ENCODE measurements around the gene MOCS3.

The MOCS3 gene

DNA sequence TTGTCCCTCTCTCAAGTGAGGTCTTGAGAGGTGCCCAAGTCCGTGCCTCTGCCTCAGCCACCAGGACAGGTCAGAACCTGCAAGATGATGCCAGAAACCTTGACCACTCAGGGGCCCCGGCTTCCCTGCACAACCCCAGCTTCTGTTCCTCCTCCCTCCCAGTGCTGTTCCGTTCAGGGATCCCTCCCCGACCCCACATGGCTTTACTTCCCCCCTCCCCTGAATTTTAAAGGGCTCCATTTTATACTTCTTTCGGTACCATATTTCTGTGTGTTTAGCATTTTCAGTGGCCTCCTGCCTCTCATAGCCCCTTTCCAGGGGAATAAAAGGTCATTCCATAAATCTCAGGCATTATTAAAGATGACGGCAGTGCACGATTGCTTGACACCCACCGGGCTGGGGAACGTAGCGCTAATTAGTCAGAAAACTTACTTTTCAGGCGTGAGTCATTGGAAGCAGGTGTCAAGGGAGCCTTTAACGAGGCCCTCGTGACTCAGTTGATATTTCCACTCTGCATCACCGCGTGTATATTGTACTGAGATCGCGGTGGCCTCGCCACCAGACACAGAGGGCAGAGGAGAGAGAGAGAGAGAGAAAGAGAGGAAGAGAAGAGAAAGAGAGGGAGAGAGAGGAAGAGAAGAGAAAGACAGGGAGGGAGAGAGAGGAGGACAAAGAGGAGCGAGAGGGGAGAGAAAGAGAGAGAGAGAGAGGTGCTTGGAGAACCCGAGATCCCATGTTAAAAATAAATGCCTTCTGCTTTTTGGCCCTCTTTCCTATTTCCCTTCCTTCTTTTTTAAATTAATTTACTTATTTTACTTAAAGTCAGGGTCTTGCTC, 43.0 kb downstream of the MOCS3 start:
- Histone ChIP-seq H3K27ac (ENCODE audit: low read depth, low read length, severe bottlenecking) (no peak overlapping the region), H3K4me1 (ENCODE audit: control insufficient read depth, insufficient read depth, low read length, poor library complexity, severe bottlenecking) (peaks cover 7% of the 10 kb centered on the region), H3K36me3 (ENCODE audit: control insufficient read depth, insufficient read depth, low read length) (peaks cover 34% of the 10 kb centered on the region), H3K4me3 (ENCODE audit: extremely low read depth, insufficient read depth, low read length, poor library complexity, severe bottlenecking) (no peak overlapping the region), H3K9me3 (ENCODE audit: control insufficient read depth, low read length) (no peaks in the 10 kb centered on the region)
- WGBS, 2 experiments (ENCODE audit: insufficient coverage in 2 of 2): 93 to 96% methylated on average over 16 to 19 of the region's 20 CpGs

DNA sequence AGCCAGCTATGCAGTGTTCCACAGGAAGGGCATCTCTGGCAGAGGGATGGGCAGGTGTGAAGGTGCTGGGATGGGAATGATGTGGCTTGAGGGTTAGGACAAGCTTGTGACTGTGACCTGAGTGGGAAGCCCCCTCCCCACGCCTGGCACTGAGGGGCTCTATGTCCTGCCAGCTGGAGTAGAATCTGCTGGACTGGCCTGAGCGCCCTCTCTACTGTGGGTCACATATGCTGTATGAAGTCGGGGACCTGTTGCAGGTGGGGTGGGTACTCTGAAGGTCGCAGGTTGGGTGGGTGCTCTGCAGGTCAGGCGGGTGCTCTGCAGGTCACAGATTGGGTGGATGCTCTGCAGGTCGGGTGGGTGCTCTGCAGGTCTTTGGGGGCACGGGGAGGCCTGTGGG, 44.0 kb downstream of the MOCS3 start:
- Histone ChIP-seq H3K27ac (ENCODE audit: low read depth, low read length, severe bottlenecking) (no peak overlapping the region), H3K4me3 (ENCODE audit: extremely low read depth, insufficient read depth, low read length, poor library complexity, severe bottlenecking) (no peak overlapping the region), H3K4me1 (ENCODE audit: control insufficient read depth, insufficient read depth, low read length, poor library complexity, severe bottlenecking) (no peaks in the 10 kb centered on the region), H3K36me3 (ENCODE audit: control insufficient read depth, insufficient read depth, low read length) (peaks cover 41% of the 10 kb centered on the region), H3K9me3 (ENCODE audit: control insufficient read depth, low read length) (no peaks in the 10 kb centered on the region)
- 86 to 90% methylated on average over 4 to 5 of the region's 7 CpGs for WGBS, 2 experiments (ENCODE audit: insufficient coverage in 2 of 2)

DNA sequence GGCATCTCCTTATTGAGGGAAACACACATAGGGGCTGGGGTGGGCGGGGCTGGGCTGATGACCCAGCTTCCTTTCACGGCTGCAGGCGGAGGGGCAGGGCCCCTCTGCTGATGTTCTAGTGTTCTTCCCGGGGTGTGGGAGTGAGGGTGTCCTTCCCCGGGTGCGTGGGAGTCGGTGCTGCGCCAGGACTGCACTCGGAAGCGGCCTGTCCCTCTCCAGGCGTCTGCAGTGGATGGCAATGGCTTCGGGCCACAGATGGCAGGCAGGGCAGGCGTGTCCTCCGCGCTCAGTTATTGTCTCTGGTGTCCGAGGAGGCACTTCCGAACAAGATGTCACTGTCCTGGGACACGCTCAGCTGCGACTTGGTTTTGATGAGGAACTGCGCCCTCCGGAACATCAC, 45.1 kb downstream of the MOCS3 start:
- H3K27ac ChIP-seq (ENCODE audit: low read depth, low read length, severe bottlenecking): no peak overlapping the region
- H3K4me3 ChIP-seq (ENCODE audit: extremely low read depth, insufficient read depth, low read length, poor library complexity, severe bottlenecking): no peak overlapping the region
- H3K9me3 ChIP-seq (ENCODE audit: control insufficient read depth, low read length): no peaks in the 10 kb centered on the region
- H3K36me3 ChIP-seq (ENCODE audit: control insufficient read depth, insufficient read depth, low read length): peaks cover 50% of the 10 kb centered on the region
- H3K4me1 ChIP-seq (ENCODE audit: control insufficient read depth, insufficient read depth, low read length, poor library complexity, severe bottlenecking): no peaks in the 10 kb centered on the region
- 91 to 93% methylated on average over 17 to 18 of the region's 21 CpGs for WGBS, 2 experiments (ENCODE audit: insufficient coverage in 2 of 2)

DNA sequence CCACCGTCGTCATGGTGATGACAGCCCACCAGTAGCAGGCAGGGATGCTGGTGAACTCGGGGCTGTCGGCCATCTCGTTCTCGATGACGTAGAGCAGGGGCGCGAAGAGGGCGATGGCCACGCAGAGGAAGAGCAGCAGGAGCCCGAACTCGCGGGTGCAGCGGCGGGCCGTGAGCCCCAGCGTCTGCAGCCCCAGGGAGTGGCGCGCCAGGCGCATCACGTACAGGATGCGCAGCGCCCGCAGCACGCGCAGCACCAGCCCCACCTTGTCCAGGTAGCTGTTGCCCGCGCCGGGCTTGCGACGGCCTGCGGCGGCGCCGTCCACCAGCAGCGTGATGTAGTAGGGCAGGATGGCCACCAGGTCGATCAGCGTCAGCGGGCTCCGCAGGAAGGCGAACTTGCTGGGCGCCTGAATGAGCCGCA, 45.7 kb downstream of the MOCS3 start:
- no peak overlapping the region for H3K4me3 ChIP-seq (ENCODE audit: extremely low read depth, insufficient read depth, low read length, poor library complexity, severe bottlenecking)
- WGBS, 2 experiments (ENCODE audit: insufficient coverage in 2 of 2): 98% methylated on average over 40 to 42 of the region's 44 CpGs
- no peaks in the 10 kb centered on the region for H3K9me3 ChIP-seq (ENCODE audit: control insufficient read depth, low read length)
- no peaks in the 10 kb centered on the region for H3K4me1 ChIP-seq (ENCODE audit: control insufficient read depth, insufficient read depth, low read length, poor library complexity, severe bottlenecking)
- H3K36me3 ChIP-seq (ENCODE audit: control insufficient read depth, insufficient read depth, low read length): peaks cover 56% of the 10 kb centered on the region
- H3K27ac ChIP-seq (ENCODE audit: low read depth, low read length, severe bottlenecking): no peak overlapping the region

DNA sequence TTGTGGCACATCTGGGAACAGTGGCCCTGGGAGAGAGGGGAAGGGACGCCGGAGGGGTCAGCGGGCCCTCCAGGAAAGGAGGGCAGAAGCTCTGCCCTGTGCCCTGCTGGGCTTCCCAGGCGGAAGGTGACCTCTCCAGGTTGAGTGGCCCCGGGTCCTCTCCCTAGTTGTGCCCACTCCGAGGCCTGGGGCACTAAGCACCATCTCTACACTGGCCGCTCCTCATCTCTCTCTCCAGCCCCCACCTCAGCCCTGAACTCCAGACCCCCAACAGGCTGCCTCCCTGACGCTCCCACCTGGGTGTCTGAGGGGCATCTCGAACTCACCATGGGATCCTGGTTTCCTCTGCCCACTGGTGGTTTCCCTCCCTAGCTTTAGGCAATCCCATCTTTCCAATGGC, 46.2 kb downstream of the MOCS3 start:
- peaks cover 60% of the 10 kb centered on the region for H3K36me3 ChIP-seq (ENCODE audit: control insufficient read depth, insufficient read depth, low read length)
- 93 to 94% methylated on average over 7 to 9 of the region's 9 CpGs for WGBS, 2 experiments (ENCODE audit: insufficient coverage in 2 of 2)
- no peak overlapping the region for H3K4me3 ChIP-seq (ENCODE audit: extremely low read depth, insufficient read depth, low read length, poor library complexity, severe bottlenecking)
- no peaks in the 10 kb centered on the region for H3K4me1 ChIP-seq (ENCODE audit: control insufficient read depth, insufficient read depth, low read length, poor library complexity, severe bottlenecking)
- H3K27ac ChIP-seq (ENCODE audit: low read depth, low read length, severe bottlenecking): no peak overlapping the region
- no peaks in the 10 kb centered on the region for H3K9me3 ChIP-seq (ENCODE audit: control insufficient read depth, low read length)

DNA sequence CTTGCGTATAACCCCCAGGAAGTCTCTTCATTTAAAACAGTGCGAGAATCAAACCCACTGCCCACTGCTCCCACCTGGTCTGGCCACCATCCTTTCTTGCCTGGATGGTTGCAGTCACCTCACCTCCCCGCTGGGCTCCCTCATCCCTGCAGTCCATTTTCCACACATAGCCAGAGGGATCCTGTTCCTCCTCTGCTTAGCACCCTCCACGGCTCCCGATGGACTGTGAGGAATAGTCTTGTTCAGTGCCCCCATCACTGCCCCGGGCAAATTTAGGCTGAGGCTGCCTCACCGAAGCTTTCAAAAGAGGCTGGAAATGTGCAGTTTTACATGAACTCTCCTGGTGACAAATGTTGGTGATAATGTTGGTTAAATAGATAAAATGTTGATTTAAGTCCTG, 46.6 kb downstream of the MOCS3 start:
- WGBS, 2 experiments (ENCODE audit: insufficient coverage in 2 of 2): 93 to 94% methylated on average over 6 to 7 of the region's 7 CpGs
- peaks cover 65% of the 10 kb centered on the region for H3K36me3 ChIP-seq (ENCODE audit: control insufficient read depth, insufficient read depth, low read length)
- H3K4me3 ChIP-seq (ENCODE audit: extremely low read depth, insufficient read depth, low read length, poor library complexity, severe bottlenecking): no peak overlapping the region
- no peak overlapping the region for H3K27ac ChIP-seq (ENCODE audit: low read depth, low read length, severe bottlenecking)
- H3K9me3 ChIP-seq (ENCODE audit: control insufficient read depth, low read length): no peaks in the 10 kb centered on the region
- H3K4me1 ChIP-seq (ENCODE audit: control insufficient read depth, insufficient read depth, low read length, poor library complexity, severe bottlenecking): no peaks in the 10 kb centered on the region

DNA sequence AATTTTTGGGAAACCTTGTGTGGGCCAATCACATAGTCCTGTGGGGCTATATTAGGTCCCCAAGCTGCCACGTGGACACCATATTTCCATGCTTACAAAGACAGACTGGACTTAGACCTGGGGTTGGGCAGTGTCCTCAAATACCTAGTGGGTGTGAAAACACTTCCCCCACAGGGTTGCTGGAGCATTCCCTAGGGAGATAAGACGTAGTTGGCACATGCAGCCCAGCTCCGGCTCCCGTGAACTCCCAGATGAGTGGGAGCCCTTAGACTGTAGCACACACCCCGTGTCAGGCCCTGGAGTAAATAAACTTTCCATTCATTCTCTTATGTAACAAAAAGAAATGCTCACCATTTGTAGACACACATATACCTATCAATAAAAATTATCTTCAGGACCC, 50.1 kb downstream of the MOCS3 start:
- peaks cover 62% of the 10 kb centered on the region for H3K36me3 ChIP-seq (ENCODE audit: control insufficient read depth, insufficient read depth, low read length)

DNA sequence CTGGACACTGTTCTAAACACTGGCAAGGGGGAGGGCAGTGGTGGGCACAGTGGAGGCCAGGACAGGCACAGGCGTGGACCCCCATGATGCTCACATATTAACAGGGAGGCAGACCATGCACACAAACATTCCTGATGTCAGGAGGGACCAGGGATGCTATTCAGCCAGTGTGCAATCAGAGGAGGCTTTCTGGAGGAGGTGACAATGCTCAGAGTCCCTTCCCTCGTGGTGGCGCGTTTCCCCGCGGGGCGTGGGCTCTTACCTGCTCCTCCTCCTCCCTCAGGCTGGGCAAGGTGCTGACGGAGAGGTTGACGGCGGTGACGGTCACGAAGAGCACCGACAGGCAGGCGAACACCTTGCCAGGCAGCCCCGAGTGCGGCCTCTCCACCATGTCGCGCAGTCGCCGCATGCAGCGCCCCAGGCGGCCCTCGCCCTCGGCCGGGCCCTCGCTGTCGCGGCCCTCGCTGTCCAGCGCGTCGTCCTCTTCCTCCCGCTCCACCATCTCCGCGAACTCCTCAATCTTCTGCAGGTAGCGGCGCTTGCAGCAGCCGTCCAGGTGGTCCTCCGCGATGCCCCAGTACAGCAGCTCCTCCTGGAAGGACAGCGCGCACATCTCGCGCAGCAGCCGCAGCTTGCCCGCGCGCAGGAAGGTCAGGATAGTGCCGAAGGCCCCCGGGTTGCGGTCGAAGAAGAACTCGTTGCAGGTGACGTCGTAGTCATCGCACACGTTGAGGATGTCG, 50.9 kb downstream of the MOCS3 start:
- WGBS, 2 experiments (ENCODE audit: insufficient coverage in 2 of 2): 94 to 97% methylated on average over 53 to 58 of the region's 58 CpGs
- no peak overlapping the region for H3K4me3 ChIP-seq (ENCODE audit: extremely low read depth, insufficient read depth, low read length, poor library complexity, severe bottlenecking)

More for the DNA sequence above, 50.1 kb downstream of the MOCS3 start:
- H3K27ac ChIP-seq (ENCODE audit: low read depth, low read length, severe bottlenecking): no peak overlapping the region
- no peak overlapping the region for H3K4me3 ChIP-seq (ENCODE audit: extremely low read depth, insufficient read depth, low read length, poor library complexity, severe bottlenecking)
- 92 to 98% methylated on average over 4 of the region's 5 CpGs for WGBS, 2 experiments (ENCODE audit: insufficient coverage in 2 of 2)
- peaks cover under 1% of the 10 kb centered on the region for H3K4me1 ChIP-seq (ENCODE audit: control insufficient read depth, insufficient read depth, low read length, poor library complexity, severe bottlenecking)
- no peaks in the 10 kb centered on the region for H3K9me3 ChIP-seq (ENCODE audit: control insufficient read depth, low read length)

DNA sequence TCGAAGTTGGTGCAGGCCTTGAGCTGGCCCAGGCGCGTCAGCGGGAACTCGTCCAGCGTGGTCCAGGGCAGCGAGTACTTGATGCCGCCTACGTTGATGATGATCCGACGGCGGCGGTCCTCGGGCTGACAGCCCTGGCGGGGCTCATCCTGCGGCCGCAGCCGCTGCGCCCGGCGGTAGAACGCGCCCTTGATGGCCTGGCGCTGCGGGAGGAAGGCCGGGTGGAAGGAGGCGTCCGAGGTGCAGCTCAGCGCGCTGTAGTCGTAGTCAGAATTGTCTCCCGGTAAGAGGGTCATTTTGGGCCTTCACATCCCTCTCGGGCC, 51.4 kb downstream of the MOCS3 start:
- Histone ChIP-seq H3K9me3 (ENCODE audit: control insufficient read depth, low read length) (no peaks in the 10 kb centered on the region), H3K4me1 (ENCODE audit: control insufficient read depth, insufficient read depth, low read length, poor library complexity, severe bottlenecking) (peaks cover 14% of the 10 kb centered on the region), H3K27ac (ENCODE audit: low read depth, low read length, severe bottlenecking) (no peak overlapping the region), H3K36me3 (ENCODE audit: control insufficient read depth, insufficient read depth, low read length) (peaks cover 49% of the 10 kb centered on the region), H3K4me3 (ENCODE audit: extremely low read depth, insufficient read depth, low read length, poor library complexity, severe bottlenecking) (no peak overlapping the region)
- 95 to 97% methylated on average over 31 to 32 of the region's 33 CpGs for WGBS, 2 experiments (ENCODE audit: insufficient coverage in 2 of 2)

More for the DNA sequence above, 50.9 kb downstream of the MOCS3 start:
- Histone ChIP-seq H3K9me3 (ENCODE audit: control insufficient read depth, low read length) (no peaks in the 10 kb centered on the region), H3K27ac (ENCODE audit: low read depth, low read length, severe bottlenecking) (no peak overlapping the region), H3K36me3 (ENCODE audit: control insufficient read depth, insufficient read depth, low read length) (peaks cover 54% of the 10 kb centered on the region), H3K4me1 (ENCODE audit: control insufficient read depth, insufficient read depth, low read length, poor library complexity, severe bottlenecking) (peaks cover 8% of the 10 kb centered on the region)

DNA sequence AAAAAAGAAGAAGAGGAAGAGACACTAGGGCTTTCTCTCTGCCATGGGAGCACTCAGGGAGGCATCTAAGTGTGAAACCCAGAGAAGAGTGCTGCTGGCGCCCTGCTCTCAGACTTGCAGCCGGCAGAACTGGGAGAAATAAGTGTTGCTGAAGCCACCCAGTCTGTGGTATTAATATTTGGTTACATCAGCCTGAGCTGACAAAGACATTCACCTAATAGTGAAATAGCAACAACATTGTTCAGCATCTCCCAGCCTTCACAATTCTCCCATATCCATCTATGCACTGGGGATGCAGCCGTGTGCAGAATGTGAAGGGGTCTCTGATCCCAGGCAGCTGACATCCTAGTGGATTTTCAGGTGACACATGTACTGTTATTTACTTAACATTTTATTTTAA, 52.3 kb downstream of the MOCS3 start:
- peaks cover 14% of the 10 kb centered on the region for H3K4me1 ChIP-seq (ENCODE audit: control insufficient read depth, insufficient read depth, low read length, poor library complexity, severe bottlenecking)
- WGBS, 2 experiments (ENCODE audit: insufficient coverage in 2 of 2): 93% methylated on average over 2 of the region's 3 CpGs; no CpG with 5 or more reads in 1 of the 2 experiments
- H3K9me3 ChIP-seq (ENCODE audit: control insufficient read depth, low read length): no peaks in the 10 kb centered on the region
- H3K27ac ChIP-seq (ENCODE audit: low read depth, low read length, severe bottlenecking): no peak overlapping the region
- no peak overlapping the region for H3K4me3 ChIP-seq (ENCODE audit: extremely low read depth, insufficient read depth, low read length, poor library complexity, severe bottlenecking)
- H3K36me3 ChIP-seq (ENCODE audit: control insufficient read depth, insufficient read depth, low read length): peaks cover 44% of the 10 kb centered on the region

DNA sequence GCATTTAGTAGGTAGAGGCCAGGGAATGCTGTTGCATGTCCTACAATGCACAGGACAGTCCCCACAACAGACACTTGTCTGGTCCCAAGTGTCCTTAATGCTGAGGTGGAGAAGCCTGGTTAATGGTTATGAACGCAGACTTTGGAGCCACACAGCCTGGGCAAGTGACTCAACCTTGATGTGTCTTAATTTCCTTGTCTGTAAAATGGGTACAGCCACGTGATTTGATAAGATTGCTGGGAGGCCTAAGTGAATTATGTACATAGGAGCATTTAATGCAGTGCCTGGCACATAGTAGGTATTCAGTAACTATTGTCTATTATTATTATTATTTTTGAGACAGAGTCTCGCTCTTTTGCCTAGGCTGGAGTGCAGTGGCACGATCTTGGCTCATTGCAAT, 52.9 kb downstream of the MOCS3 start:
- H3K36me3 ChIP-seq (ENCODE audit: control insufficient read depth, insufficient read depth, low read length): peaks cover 43% of the 10 kb centered on the region
- no peak overlapping the region for H3K27ac ChIP-seq (ENCODE audit: low read depth, low read length, severe bottlenecking)
- WGBS, 2 experiments (ENCODE audit: insufficient coverage in 2 of 2): 90 to 94% methylated on average over 3 of the region's 4 CpGs
- H3K9me3 ChIP-seq (ENCODE audit: control insufficient read depth, low read length): no peaks in the 10 kb centered on the region
- H3K4me3 ChIP-seq (ENCODE audit: extremely low read depth, insufficient read depth, low read length, poor library complexity, severe bottlenecking): no peak overlapping the region
- peaks cover 14% of the 10 kb centered on the region for H3K4me1 ChIP-seq (ENCODE audit: control insufficient read depth, insufficient read depth, low read length, poor library complexity, severe bottlenecking)
